Activated T-helper 1 cell treated with Interleukin-2 at 50 U/mL for 16 hours (primary cell): ENCODE measurements around the gene FAM210A.
"Not testable (repeated sequence)": the region's sequence is repeated elsewhere in the genome, so short reads cannot be mapped to it uniquely, and the experiment has no call there.

Experiments used
- DNase-seq: peaks from one replicate; pipeline ENCODE4 v3.0.0-alpha.2; 2020; ENCODE audit warnings: low read depth

FAM210A gene

GRCh38 chr18:13726232-13726971, at the start of gene FAM210A, which contains the start of gene RNMT:
Gene FAM210A, minus strand, starts transcription at chr18:13726558. Its CDS starts 44,481 bp downstream, at chr18:13682077.
Gene RNMT, plus strand, starts transcription at chr18:13726673. Its CDS starts 4,845 bp downstream, at chr18:13731518.
- DNase-seq, result peak; percentile 88

GRCh38 chr18:13775058-13775457, 48.7 kb upstream of the FAM210A start:
- DNase-seq, result no peak

DNA sequence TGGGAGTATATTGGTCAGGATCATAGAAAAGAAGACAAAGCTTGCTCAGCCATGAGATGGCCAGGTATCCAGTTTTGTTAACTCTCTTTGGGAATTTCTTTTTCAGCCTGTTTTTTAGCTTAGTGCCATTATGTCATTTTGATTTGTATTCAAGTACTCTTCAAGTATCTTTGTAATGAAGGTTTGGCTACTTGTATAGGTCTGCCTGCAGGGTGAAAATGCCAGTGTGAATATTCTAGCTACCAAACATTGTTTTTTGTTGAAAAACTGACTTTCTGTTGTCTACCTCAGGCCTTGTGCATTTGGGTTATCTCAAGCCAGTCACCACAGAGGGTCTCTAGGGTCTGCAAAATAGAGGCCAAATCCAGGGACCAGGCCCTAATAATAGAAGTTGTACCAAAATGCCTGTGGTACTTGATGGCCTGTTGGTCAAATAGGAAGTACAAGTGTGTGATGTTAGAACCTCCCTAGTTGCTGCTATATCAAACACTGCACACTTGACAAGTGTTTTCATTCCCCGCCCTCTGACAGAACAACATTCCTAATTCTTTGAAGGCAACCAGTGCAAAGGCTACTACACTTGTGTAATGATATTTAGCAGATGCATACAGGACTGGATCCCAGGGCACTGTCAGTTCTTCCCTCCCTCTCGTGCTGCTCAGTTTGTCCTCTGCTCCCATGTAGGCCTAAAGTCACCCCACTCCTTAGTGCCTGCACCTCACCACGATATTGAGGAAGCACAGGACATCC, 36.5 kb upstream of the FAM210A start:
- no peak for DNase-seq

DNA sequence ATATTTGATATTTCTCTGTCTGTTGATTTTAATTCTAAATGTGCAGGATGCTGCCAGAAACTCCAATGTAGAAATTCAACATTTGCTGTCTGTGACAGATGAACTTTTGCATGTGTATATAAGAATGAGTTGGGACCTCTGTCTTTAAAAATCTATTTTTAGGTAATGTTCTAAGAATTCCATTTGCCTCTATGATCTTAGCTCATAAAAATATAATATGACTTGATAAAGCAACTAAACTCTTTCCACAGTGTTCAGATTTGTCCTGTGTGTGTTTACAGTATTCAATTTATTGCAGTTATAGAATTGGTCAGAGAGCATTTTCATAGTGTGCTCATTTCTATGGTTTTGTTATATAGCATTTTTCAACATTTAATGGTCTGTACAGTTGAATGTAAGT, 33.7 kb upstream of the FAM210A start:
- no peak for DNase-seq

DNA sequence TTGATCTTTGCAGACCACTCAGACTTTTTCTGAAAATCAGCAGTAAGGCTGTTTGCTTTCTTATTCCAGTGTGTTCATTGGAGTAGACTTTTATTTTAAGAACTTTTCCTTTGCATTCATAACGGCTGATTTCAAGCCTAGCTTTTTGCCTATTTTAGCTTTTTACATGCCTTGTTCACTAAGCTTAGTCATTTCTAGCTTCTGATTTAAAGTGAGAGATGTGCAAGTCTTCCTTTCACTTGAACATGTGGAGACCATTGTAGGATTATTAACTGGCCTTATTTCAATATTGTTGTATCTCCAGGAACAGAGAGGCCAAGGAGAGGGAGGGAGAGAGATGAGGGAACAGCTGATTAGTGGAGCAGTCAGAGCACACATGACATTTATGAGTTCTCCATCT, 32.3 kb upstream of the FAM210A start:
- no peak for DNase-seq

- DNase-seq, result no peak
Observed at GRCh38 chr18:13756671-13757070, 30.3 kb upstream of the FAM210A start.

DNA sequence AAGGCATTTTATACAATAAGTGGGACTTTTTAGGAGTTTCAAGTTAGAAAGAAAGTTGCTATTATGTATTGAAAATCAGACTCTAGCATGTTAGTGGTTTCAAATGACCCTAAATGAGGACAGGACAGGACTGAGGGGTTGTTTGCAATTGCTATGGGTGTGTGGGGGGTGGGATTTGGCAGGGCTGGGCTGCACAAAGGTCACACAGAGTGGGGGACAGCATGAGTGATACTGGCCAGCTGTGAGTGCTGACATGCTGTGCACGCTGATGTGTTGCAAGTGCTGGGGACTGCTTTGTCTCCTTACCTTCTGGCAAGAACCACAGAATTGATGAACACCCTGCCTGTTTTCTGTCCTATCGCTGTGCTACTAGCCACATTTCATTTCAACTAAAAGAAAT, 29.9 kb upstream of the FAM210A start:
- no peak for DNase-seq

- not testable (repeated sequence) for DNase-seq
Observed at GRCh38 chr18:13751599-13751998, 25.2 kb upstream of the FAM210A start.

GRCh38 chr18:13746633-13747032, 20.3 kb upstream of the FAM210A start:
- DNase-seq, result no peak

GRCh38 chr18:13745696-13746095, 19.3 kb upstream of the FAM210A start:
- no peak for DNase-seq

- no peak for DNase-seq
Observed at GRCh38 chr18:13735681-13736080, 9.3 kb upstream of the FAM210A start.

GRCh38 chr18:13730481-13730880, 4.1 kb upstream of the FAM210A start:
- DNase-seq, result no peak

DNA sequence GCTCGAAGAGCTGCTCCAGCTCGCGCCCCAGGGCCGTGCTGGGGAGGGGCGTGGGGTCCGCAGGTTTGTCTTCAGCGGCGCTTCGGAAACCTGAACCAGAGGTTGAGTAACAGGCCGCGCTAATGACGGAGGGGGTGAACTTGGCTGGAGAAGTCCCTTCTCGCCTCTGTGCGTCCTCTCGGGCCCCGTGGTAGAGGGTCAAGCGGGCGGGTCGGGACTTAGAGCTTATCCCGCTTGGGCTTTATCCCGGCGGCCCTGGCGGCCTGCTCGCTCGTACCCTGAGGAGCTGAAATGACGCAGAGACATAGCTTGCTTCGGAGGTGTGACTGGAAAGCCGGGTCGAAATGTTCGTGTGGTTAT, 594 bp upstream of the FAM210A start:
- peak; percentile 5 for DNase-seq

DNA sequence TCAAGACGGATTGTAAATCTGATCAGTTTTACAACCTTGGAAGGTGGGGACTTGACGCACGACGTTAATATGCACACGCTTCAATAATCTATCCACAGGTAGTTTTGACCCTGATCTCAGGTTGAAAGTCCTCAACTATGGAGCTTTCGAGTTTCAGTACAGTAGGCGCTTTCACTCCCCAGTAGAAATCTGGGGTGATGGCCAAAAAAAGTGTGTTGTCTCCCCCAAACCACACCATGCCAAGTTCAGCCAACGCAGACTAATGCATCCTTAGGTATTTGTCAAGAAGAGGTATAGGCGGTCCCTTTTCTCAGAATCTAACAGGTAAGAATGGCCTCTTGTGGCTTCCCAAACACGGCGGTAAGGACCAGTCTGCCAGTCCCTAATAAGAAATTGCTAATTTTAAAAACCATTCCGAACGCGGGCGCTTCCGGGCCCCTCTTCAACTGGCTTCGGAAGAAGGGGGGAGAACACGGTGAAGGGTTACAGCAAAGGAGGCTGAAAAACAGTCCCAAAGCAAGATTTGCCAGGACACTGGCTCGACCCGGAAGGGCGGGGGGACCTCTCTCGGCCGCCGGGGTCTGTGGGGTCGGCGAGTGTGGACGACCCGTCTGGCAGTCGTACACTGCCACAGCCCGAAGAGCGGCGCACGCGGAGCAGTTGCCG, 659 bp downstream of the FAM210A start:
- peak; percentile 0 for DNase-seq

DNA sequence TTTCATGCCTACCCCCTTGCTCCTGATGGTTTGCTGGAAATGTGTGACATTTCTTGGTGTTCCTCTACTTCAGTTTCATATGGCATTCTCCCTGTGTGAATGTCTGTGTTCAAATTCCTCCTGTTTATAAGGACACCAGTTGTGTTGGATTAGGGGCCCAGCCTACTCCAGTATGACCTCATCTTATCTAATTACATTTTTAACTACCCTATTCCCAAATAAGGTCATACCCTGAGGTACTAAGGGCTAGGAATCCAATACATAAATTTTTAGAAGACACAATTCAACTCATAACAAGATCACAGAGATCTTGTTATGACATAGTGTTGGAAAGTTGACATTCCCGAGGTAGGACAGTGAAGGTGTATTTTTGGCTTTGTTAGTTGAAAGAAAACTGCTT, 5.5 kb downstream of the FAM210A start:
- no peak for DNase-seq

DNA sequence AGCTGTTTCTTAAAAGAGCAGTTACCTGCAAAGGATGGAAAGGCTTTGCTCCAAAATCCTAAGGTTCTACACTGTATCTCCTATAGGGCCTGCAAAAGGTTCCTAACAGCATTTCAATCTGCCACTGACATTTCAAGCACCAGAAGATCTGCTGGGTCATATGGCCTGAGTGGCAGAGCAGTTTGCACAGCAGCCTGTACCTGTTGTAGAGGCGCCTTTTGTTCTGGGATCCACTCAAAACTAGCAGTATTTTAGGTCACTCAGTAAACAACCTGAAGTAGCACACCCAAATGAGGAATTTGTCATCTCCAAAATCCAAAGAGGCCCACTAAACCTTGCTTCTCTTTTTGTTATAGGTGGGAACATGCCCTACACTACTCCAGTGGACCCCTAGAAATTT, 6.2 kb downstream of the FAM210A start:
- no peak for DNase-seq

- DNase-seq, result no peak
Observed at GRCh38 chr18:13716916-13717315, 9.4 kb downstream of the FAM210A start.

- no peak for DNase-seq
Observed at GRCh38 chr18:13715330-13715729, 11.0 kb downstream of the FAM210A start.

GRCh38 chr18:13713455-13714055, 12.8 kb downstream of the FAM210A start:
- DNase-seq, result no peak

GRCh38 chr18:13712400-13713131, 13.8 kb downstream of the FAM210A start:
- no peak for DNase-seq

GRCh38 chr18:13710414-13710831, 15.9 kb downstream of the FAM210A start:
- no peak for DNase-seq

DNA sequence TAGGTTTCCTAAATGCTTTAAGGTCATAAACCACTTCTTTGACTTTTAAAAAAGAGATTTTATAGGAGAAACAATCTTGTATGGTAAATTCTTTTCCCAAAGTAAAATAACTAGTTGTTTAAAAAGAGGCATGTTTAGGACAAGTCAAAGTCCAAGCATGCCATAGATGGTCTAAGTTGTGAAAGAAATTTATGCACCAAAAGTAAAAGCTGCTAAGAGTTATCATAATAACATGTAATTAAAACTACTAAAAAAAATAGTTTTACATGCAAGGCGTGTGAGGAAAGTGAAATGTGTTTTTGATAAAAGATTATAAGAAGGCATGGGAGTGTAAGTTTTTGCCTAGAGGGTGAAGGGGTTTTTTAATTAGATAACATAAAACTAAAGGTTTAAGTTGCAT, 22.5 kb downstream of the FAM210A start:
- no peak for DNase-seq
